CD4-positive, alpha-beta T cell (primary cell): ENCODE data around the gene ATXN2L. TPM values are rescaled to one million over a fixed set of nuclear protein-coding genes. Genes with fewer than 3 reads are reported as not detected.

Experiments
- ATAC-seq: fragments of 200-7000 bp; cut with Tn5 transposase; one replicate; pipeline ENCODE4 v1.10.0; 2022; ENCODE audit warnings: mild to moderate bottlenecking; ENCODE audit not compliant: poor library complexity
- CTCF ChIA-PET: fragments of 350-600 bp; sonication (Branson Sonifier 250); formaldehyde crosslinking; loops from one replicate; lab custom pipeline; 2021; ENCODE audit warnings: antibody characterized with exemption, inconsistent platforms; lab: Charles Lee
- POLR2A ChIA-PET: fragments of 350-600 bp; sonication (Branson Sonifier 250); formaldehyde crosslinking; loops from one replicate; lab custom pipeline; 2021; ENCODE audit warnings: antibody characterized with exemption, inconsistent platforms; lab: Charles Lee
- DNase-seq, 14 experiments: peaks; one replicate each; pipeline ENCODE4 v3.0.0-alpha.2; 2013 to 2020; ENCODE audit warnings: mixed read lengths in 2 of 14
- H3K27ac ChIP-seq, 2 donors: one replicate each; pipeline versions ENCODE4 v1.5.1 to v1.7.0; 2013; ENCODE audit warnings: low read length in 2 of 2, low read depth in 1 of 2, mild to moderate bottlenecking in 1 of 2
- H3K27me3 ChIP-seq, 2 experiments: 1 replicate in 1 of 2; 2 replicates in 1 of 2; pipeline versions ENCODE4 v1.6.1 to v1.7.0; 2013; ENCODE audit warnings: low read length in 2 of 2, control low read depth in 1 of 2, mild to moderate bottlenecking in 1 of 2, moderate library complexity in 1 of 2; ENCODE audit not compliant: insufficient read depth in 2 of 2, control insufficient read depth in 1 of 2
- H3K36me3 ChIP-seq: one replicate; pipeline ENCODE4 v1.6.1; 2013; ENCODE audit warnings: low read length, control low read depth; ENCODE audit not compliant: insufficient read depth
- H3K4me1 ChIP-seq: one replicate; pipeline ENCODE4 v1.6.1; 2013; ENCODE audit warnings: low read length, control low read depth; ENCODE audit not compliant: insufficient read depth
- H3K4me3 ChIP-seq: one replicate; pipeline ENCODE4 v1.5.1; 2013; ENCODE audit warnings: mild to moderate bottlenecking, low read length, moderate library complexity
- H3K9me3 ChIP-seq, 2 experiments: 1 replicate in 1 of 2; 2 replicates in 1 of 2; pipeline versions ENCODE4 v1.6.1 to v1.7.0; 2013; ENCODE audit warnings: low read length in 2 of 2, mild to moderate bottlenecking in 2 of 2, control low read depth in 1 of 2, moderate library complexity in 1 of 2; ENCODE audit not compliant: control insufficient read depth in 1 of 2, insufficient read depth in 1 of 2
- H3K27ac Mint-ChIP-seq: one replicate; pipeline ENCODE4 v1.8.0; 2020; ENCODE audit warnings: mixed read lengths
- H3K27me3 Mint-ChIP-seq: one replicate; pipeline ENCODE4 v1.8.0; 2021; ENCODE audit warnings: mixed read lengths
- H3K36me3 Mint-ChIP-seq: one replicate; pipeline ENCODE4 v1.8.0; 2021; ENCODE audit warnings: low read depth, mixed read lengths
- H3K4me1 Mint-ChIP-seq: one replicate; pipeline ENCODE4 v1.8.0; 2021; ENCODE audit warnings: low read depth, mixed read lengths
- H3K4me3 Mint-ChIP-seq: one replicate; pipeline ENCODE4 v1.8.0; 2020; ENCODE audit warnings: mild to moderate bottlenecking, mixed read lengths
- H3K9me3 Mint-ChIP-seq: one replicate; pipeline ENCODE4 v1.8.0; 2020; ENCODE audit warnings: mixed read lengths
- CTCF ChIP-seq: fragments of 200-600 bp; IDR thresholded peaks from one replicate; pipeline ENCODE4 v1.8.0; 2022; ENCODE audit warnings: antibody characterized with exemption, mild to moderate bottlenecking
- intact Hi-C, 2 experiments: fragments of 100-400 bp; cut with DNase I in 1 of 2; cut with micrococcal nuclease in 1 of 2; formaldehyde crosslinking; loops; one replicate each; pipeline versions ENCODE4 v1.15.1 to v1.9.0; 2023 to 2025; cut with DNase I, micrococcal nuclease
- total RNA-seq, 174 experiments: library from RNA in 2 of 174; stranded (reverse) in 2 of 174; gene quantifications; one replicate each; pipeline ENCODE4 v1.2.3 and lab custom pipeline; 2021 to 2026

The ATXN2L gene
- total RNA-seq, 2 experiments from 2014 or later = 292 to 304 TPM

GRCh38 chr16:28876019-28876659, 53.3 kb downstream of the ATXN2L start:
- Histone ChIP-seq H3K36me3 (peaks cover 30% of the 10 kb centered on the region), H3K4me1 (peaks cover 20% of the 10 kb centered on the region), H3K4me3 (no peak overlapping the region), H3K9me3 (no peaks in the 10 kb centered on the region), H3K27me3 (peaks cover 0 to 9% of the 10 kb centered on the region in 2 experiments), H3K27ac (no peak overlapping the region)
- POLR2A ChIA-PET = interaction anchor here (0.6 to 0.8 kb wide), 2 partner anchors 71 to 98 kb away, joined by 3 read pairs; no protein-coding TSS in a partner anchor
- H3K4me3 Mint-ChIP-seq = no peak overlapping the region
- no peaks in the 10 kb centered on the region for H3K9me3 Mint-ChIP-seq
- CTCF ChIA-PET = no interaction called here
- no peak for TF ChIP-seq CTCF
- peaks cover 17% of the 10 kb centered on the region for H3K36me3 Mint-ChIP-seq
- DNase-seq = no peak
- H3K27ac Mint-ChIP-seq = no peak overlapping the region
- intact Hi-C loops = no loop called here
- ATAC-seq = no peak
- H3K4me1 Mint-ChIP-seq = peaks cover 8% of the 10 kb centered on the region
- peaks cover 3% of the 10 kb centered on the region for H3K27me3 Mint-ChIP-seq

- Histone ChIP-seq H3K4me1 (peaks cover 20% of the 10 kb centered on the region), H3K27ac (no peak overlapping the region), H3K9me3 (no peaks in the 10 kb centered on the region), H3K36me3 (peaks cover 21% of the 10 kb centered on the region), H3K27me3 (peaks cover 0 to 9% of the 10 kb centered on the region in 2 experiments), H3K4me3 (no peak overlapping the region)
- Mint-ChIP-seq H3K27me3 (peaks cover 6% of the 10 kb centered on the region), H3K36me3 (peaks cover 10% of the 10 kb centered on the region), H3K9me3 (no peaks in the 10 kb centered on the region), H3K27ac (no peak overlapping the region), H3K4me3 (no peak overlapping the region), H3K4me1 (peaks cover 8% of the 10 kb centered on the region)
- DNase-seq (no peak), ATAC-seq (no peak)
- CTCF ChIA-PET = no interaction called here
- no peak for TF ChIP-seq CTCF
- POLR2A ChIA-PET = no interaction called here
- intact Hi-C loops = no loop called here
Observed at GRCh38 chr16:28876973-28877654, 54.3 kb downstream of the ATXN2L start.

- Histone ChIP-seq H3K9me3 (no peaks in the 10 kb centered on the region), H3K4me3 (no peak overlapping the region), H3K36me3 (peaks cover 16% of the 10 kb centered on the region), H3K27me3 (peaks cover 0 to 9% of the 10 kb centered on the region in 2 experiments), H3K27ac (no peak overlapping the region), H3K4me1 (peaks cover 20% of the 10 kb centered on the region)
- peaks cover 6% of the 10 kb centered on the region for H3K36me3 Mint-ChIP-seq
- intact Hi-C loops = no loop called here
- no peaks in the 10 kb centered on the region for H3K9me3 Mint-ChIP-seq
- no peak for ATAC-seq
- H3K4me1 Mint-ChIP-seq = peaks cover 8% of the 10 kb centered on the region
- ChIA-PET CTCF (no interaction called here), POLR2A (interaction anchor here (3.2 kb wide), 1 partner anchor 14 kb away, joined by 29 read pairs; the partner anchor contains the start of gene SH2B1)
- no peak for DNase-seq
- peak overlapping the region; percentile 68 for H3K4me3 Mint-ChIP-seq
- no peak for TF ChIP-seq CTCF
- H3K27me3 Mint-ChIP-seq = peaks cover 6% of the 10 kb centered on the region
- no peak overlapping the region for H3K27ac Mint-ChIP-seq
Observed at GRCh38 chr16:28877655-28878000, 54.8 kb downstream of the ATXN2L start.
